Spleen (tissue), 7 donors: ENCODE results near the gene WDR35.

ENCODE experiments used
- POLR2AphosphoS5 ChIP-seq, 3 donors: sonication (generic); formaldehyde crosslinking; IDR thresholded peaks; one replicate each; pipeline ENCODE4 v1.5.1; 2017; ENCODE audit warnings: antibody characterized with exemption in 3 of 3
- TF ChIP-seq, protein P1 (sequence below), 11 experiments: fragments of 200-600 bp in 7 of 11; fragments of 450-650 bp in 4 of 11; sonication (generic) in 4 of 11; IDR thresholded peaks in 8 of 11; conservative IDR thresholded peaks in 3 of 11; 1 replicate in 7 of 11; 2 replicates in 4 of 11; pipeline versions ENCODE4 v1.4.0 to v1.8.0; 2016 to 2021; ENCODE audit warnings: antibody characterized with exemption in 11 of 11, inconsistent platforms in 4 of 11, mild to moderate bottlenecking in 1 of 11
- donor health status: DM: no; HTN: no; CAD: no; lungs with moderate emphysema.
- donor health status: DM: no; HTN: no; CAD: no.
- donor health status: DM: no; HTN: no; CAD: no.

DNA sequence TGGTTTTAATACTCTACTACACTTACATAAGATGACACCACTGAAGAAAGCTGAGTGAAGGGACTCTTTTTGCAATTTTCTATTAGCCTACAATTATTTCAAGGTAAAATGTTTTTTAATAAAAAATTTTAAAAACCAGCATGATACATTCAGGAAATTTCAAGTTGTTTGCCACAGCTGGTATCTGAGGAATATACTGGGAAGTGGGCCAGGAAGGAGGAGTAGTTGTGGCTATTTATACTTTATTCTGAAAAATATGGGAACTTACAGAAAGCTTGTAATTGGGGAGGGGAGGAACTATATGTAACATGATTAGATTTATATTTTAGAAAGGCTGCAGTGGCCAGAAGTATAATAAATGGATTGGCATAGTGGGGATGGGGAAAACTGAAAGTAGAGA lies 40.8 kb downstream of the WDR35 start:
- TF ChIP-seq POLR2AphosphoS5 (IDR thresholded peaks at IDR 0.05), result no peak
- TF ChIP-seq, protein P1, sequence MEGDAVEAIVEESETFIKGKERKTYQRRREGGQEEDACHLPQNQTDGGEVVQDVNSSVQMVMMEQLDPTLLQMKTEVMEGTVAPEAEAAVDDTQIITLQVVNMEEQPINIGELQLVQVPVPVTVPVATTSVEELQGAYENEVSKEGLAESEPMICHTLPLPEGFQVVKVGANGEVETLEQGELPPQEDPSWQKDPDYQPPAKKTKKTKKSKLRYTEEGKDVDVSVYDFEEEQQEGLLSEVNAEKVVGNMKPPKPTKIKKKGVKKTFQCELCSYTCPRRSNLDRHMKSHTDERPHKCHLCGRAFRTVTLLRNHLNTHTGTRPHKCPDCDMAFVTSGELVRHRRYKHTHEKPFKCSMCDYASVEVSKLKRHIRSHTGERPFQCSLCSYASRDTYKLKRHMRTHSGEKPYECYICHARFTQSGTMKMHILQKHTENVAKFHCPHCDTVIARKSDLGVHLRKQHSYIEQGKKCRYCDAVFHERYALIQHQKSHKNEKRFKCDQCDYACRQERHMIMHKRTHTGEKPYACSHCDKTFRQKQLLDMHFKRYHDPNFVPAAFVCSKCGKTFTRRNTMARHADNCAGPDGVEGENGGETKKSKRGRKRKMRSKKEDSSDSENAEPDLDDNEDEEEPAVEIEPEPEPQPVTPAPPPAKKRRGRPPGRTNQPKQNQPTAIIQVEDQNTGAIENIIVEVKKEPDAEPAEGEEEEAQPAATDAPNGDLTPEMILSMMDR (IDR thresholded peaks at IDR 0.05 in 8 of 11, conservative IDR thresholded peaks at IDR 0.05 in 3 of 11), result no peak
